Stimulated activated CD4-positive, alpha-beta T cell treated with anti-CD3 and anti-CD28 coated beads, Interleukin-4, amount 100 ng/mL, for 24 hours (primary cell): ENCODE measurements around the gene LRRC51.
A peak's percentile ranks its signal among the peaks of the same experiment; 100 is the strongest.
"Not testable (repeated sequence)": the region's sequence is repeated elsewhere in the genome, so short reads cannot be mapped to it uniquely, and the experiment has no call there.

Source experiments
- DNase-seq: peaks from one replicate; pipeline ENCODE4 v3.0.0-alpha.2; 2020

LRRC51 gene

GRCh38 chr11:72141066-72141465 lies 60.4 kb downstream of the LRRC51 start:
- peak; percentile 21 for DNase-seq

GRCh38 chr11:72142086-72142485 lies 61.4 kb downstream of the LRRC51 start:
- DNase-seq = not testable (repeated sequence)

- not testable (repeated sequence) for DNase-seq
Observed at GRCh38 chr11:72142543-72142942, 61.9 kb downstream of the LRRC51 start.

DNA sequence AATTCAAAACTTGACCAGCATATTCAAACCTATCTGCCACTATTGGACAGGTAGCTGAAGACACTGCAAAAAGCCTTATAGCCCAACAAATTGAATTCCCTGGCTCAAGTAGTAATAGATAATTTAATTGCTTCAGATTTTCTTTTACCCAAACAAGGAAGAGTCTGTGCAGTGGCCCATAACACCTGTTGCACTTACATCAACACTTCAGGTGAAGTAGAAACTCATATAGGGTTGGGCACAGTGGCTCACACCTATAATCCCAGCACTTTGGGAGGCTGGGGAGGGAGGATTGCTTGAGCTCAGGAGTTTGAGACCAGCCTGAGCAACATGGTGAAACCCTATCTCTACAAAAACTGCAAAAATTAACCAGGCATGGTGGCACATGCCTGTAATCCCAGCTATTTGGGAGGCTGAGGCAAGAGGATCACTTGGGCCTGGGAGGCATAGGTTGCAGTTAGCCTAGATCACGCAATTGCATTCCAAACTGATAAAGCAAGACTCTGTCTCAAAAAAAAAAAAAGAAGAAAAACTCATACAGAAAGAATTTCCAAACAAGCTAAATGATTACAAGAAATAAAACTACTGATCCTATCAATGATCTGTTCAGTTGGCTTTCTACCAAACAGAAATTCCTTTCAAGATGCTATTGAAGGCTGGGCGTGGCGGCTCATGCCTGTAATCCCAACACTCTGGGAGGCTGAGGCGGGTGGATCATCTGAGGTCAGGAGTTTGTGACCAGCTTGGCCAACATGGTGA lies 64.3 kb downstream of the LRRC51 start:
- DNase-seq = no peak
